Neural progenitor cell (in vitro differentiated cells): ENCODE data around the gene HTR7. TPM values are rescaled to one million over a fixed set of nuclear protein-coding genes. Genes with fewer than 3 reads are reported as not detected.
"Not testable (repeated sequence)": the region's sequence is repeated elsewhere in the genome, so short reads cannot be mapped to it uniquely, and the experiment has no call there.

ENCODE experiments used
- DNase-seq: peaks from one replicate; pipeline ENCODE4 v3.0.0-alpha.2; 2016; ENCODE audit warnings: low spot score
- H2AFZ ChIP-seq: fragments of 200-600 bp; sonication (generic); replicated peaks from 2 replicates; pipeline ENCODE4 v1.6.1; 2016; ENCODE audit warnings: antibody characterized with exemption
- H3F3A ChIP-seq: fragments of 200-600 bp; sonication (generic); 2 replicates; pipeline ENCODE4 v1.6.1; 2016; ENCODE audit warnings: antibody characterized with exemption, low read depth
- H3K27ac ChIP-seq: fragments of 200-600 bp; sonication (generic); 2 replicates; pipeline ENCODE4 v1.5.1; 2016; ENCODE audit warnings: mild to moderate bottlenecking
- H3K27me3 ChIP-seq: fragments of 200-600 bp; sonication (generic); 2 replicates; pipeline ENCODE4 v1.6.1; 2016; ENCODE audit warnings: mild to moderate bottlenecking, moderate library complexity
- H3K36me3 ChIP-seq: fragments of 200-600 bp; sonication (generic); 2 replicates; pipeline ENCODE4 v1.5.1; 2016
- H3K4me1 ChIP-seq: fragments of 200-600 bp; sonication (generic); 2 replicates; pipeline ENCODE4 v1.6.1; 2016; ENCODE audit warnings: mixed run types
- H3K4me2 ChIP-seq: fragments of 200-600 bp; sonication (generic); 2 replicates; pipeline ENCODE4 v1.6.1; 2016
- H3K4me3 ChIP-seq: fragments of 200-600 bp; sonication (generic); 2 replicates; pipeline ENCODE4 v1.5.1; 2016
- H3K79me2 ChIP-seq: fragments of 200-600 bp; sonication (generic); 2 replicates; pipeline ENCODE4 v1.6.1; 2016; ENCODE audit warnings: low read depth
- H3K9ac ChIP-seq: fragments of 200-600 bp; sonication (generic); 2 replicates; pipeline ENCODE4 v1.6.1; 2016
- H3K9me3 ChIP-seq: fragments of 200-600 bp; sonication (generic); 2 replicates; pipeline ENCODE4 v1.5.1; 2016; ENCODE audit warnings: low read depth
- H4K20me1 ChIP-seq: fragments of 200-600 bp; sonication (generic); 2 replicates; pipeline ENCODE4 v1.6.1; 2016; ENCODE audit warnings: low read depth
- H3K27ac Mint-ChIP-seq: 3 replicates; pipeline ENCODE4 v1.8.0; 2021; ENCODE audit warnings: mixed read lengths
- H3K27me3 Mint-ChIP-seq: 2 replicates; pipeline ENCODE4 v1.8.0; 2022; ENCODE audit warnings: low read depth, mild to moderate bottlenecking, inconsistent platforms, moderate library complexity, mixed read lengths; ENCODE audit not compliant: insufficient read depth
- H3K36me3 Mint-ChIP-seq: 3 replicates; pipeline ENCODE4 v1.8.0; 2021; ENCODE audit warnings: mixed read lengths
- H3K4me1 Mint-ChIP-seq: 3 replicates; pipeline ENCODE4 v1.8.0; 2021; ENCODE audit warnings: mixed read lengths
- H3K4me3 Mint-ChIP-seq: 3 replicates; pipeline ENCODE4 v1.8.0; 2021; ENCODE audit warnings: mild to moderate bottlenecking, moderate library complexity, mixed read lengths
- H3K9me3 Mint-ChIP-seq: 3 replicates; pipeline ENCODE4 v1.8.0; 2020; ENCODE audit warnings: mixed read lengths
- EZH2 ChIP-seq: fragments of 200-600 bp; sonication (generic); IDR thresholded peaks from 2 replicates; pipeline ENCODE4 v1.6.1; 2017; ENCODE audit warnings: antibody characterized with exemption, mild to moderate bottlenecking, moderate library complexity
- EZH2phosphoT487 ChIP-seq: fragments of 200-600 bp; sonication (generic); IDR thresholded peaks from 2 replicates; pipeline ENCODE4 v1.6.1; 2017; ENCODE audit warnings: antibody characterized with exemption
- total RNA-seq: library from RNA; depleted of rRNA; stranded (reverse); fragments of >200 nt; gene quantifications from 2 replicates; pipeline ENCODE4 v1.2.3, GENCODE V29; 2015; ENCODE audit warnings: low replicate concordance
- TF ChIP-seq, protein P1 (sequence below): fragments of 200-600 bp; sonication (generic); IDR thresholded peaks from 2 replicates; pipeline ENCODE4 v1.5.1; 2017; ENCODE audit warnings: antibody characterized with exemption, mild to moderate bottlenecking

HTR7 gene
- total RNA-seq, 1 donor from 2014 or later: not detected

DNA sequence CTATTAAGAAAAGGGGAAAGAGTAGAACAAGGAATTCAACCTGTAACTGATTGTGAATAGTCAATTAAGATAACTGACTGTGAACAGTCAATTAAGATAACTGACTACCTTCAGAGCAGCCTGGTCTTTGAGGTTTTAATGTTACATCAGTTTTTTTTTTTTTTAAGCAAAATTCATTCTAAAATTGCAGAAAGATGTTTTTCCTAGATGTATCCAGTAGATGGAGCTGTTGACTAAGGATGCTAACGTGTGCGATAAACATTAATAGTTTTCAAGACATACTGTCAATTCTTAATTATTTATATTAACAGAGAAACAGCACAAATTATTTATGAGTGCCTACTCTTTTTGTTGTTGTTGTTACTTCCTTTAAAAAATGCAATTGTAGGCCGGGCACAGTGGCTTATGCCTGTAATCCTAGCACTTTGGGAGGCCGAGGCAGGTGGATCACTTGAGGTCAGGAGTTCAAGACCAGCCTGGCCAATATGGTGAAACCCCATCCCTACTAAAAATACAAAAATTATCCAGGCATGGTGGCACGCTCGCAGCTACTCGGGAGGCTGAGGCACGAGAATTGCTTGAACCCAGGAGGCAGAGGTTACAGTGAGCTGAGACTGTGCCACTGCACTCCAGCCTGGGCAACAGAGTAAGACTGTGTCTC, 22.4 kb upstream of the HTR7 start:
- TF ChIP-seq, protein P1, sequence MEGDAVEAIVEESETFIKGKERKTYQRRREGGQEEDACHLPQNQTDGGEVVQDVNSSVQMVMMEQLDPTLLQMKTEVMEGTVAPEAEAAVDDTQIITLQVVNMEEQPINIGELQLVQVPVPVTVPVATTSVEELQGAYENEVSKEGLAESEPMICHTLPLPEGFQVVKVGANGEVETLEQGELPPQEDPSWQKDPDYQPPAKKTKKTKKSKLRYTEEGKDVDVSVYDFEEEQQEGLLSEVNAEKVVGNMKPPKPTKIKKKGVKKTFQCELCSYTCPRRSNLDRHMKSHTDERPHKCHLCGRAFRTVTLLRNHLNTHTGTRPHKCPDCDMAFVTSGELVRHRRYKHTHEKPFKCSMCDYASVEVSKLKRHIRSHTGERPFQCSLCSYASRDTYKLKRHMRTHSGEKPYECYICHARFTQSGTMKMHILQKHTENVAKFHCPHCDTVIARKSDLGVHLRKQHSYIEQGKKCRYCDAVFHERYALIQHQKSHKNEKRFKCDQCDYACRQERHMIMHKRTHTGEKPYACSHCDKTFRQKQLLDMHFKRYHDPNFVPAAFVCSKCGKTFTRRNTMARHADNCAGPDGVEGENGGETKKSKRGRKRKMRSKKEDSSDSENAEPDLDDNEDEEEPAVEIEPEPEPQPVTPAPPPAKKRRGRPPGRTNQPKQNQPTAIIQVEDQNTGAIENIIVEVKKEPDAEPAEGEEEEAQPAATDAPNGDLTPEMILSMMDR: peak; percentile 72
- not testable (repeated sequence) for H3K79me2 ChIP-seq, H3K4me1 Mint-ChIP-seq, H3K9me3 ChIP-seq, H3K4me3 Mint-ChIP-seq, H3K4me1 ChIP-seq, H2AFZ ChIP-seq, H3K9ac ChIP-seq, H3K27me3 Mint-ChIP-seq, H3K27ac Mint-ChIP-seq, H3K4me2 ChIP-seq, H3K27me3 ChIP-seq, H3K36me3 Mint-ChIP-seq, H3F3A ChIP-seq, H3K9me3 Mint-ChIP-seq, H3K36me3 ChIP-seq, H3K27ac ChIP-seq, H3K4me3 ChIP-seq
- H4K20me1 ChIP-seq: peaks cover 14% of the 10 kb centered on the region
- peak; percentile 17 for DNase-seq

DNA sequence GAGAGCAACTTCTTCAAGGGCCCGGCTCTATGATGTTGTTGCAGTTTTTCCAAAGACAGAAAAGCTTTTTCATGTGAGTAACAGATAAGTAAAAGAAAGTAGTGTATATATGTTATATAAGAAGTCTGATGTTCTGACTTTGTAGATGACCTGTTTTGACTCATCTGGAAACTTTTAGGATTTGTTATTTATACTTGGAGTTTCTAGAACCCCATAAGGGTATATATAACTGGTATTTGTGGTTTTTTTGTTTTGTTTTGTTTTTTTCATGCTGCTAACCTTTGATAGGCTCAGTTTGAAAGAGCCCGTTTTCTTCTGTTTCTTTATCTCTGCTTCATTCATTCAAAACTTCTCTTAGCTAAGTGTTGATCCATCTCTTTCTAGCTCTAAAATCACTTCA, 21.2 kb upstream of the HTR7 start:
- Mint-ChIP-seq H3K27me3 (peaks cover 1% of the 10 kb centered on the region), H3K9me3 (no peaks in the 10 kb centered on the region), H3K4me3 (no peak overlapping the region), H3K27ac (no peak overlapping the region), H3K4me1 (no peaks in the 10 kb centered on the region), H3K36me3 (peaks cover 6% of the 10 kb centered on the region)
- TF ChIP-seq EZH2 (no peak), EZH2phosphoT487 (no peak)
- TF ChIP-seq, protein P1: no peak
- H3K4me1 ChIP-seq: no peaks in the 10 kb centered on the region
- H3K27ac ChIP-seq: no peak overlapping the region
- no peak overlapping the region for H3K4me3 ChIP-seq
- no peak overlapping the region for H3K4me2 ChIP-seq
- H2AFZ ChIP-seq: no peak overlapping the region
- no peak overlapping the region for H3K9ac ChIP-seq
- peaks cover 20% of the 10 kb centered on the region for H4K20me1 ChIP-seq
- H3F3A ChIP-seq: peaks cover 5% of the 10 kb centered on the region
- no peaks in the 10 kb centered on the region for H3K27me3 ChIP-seq
- no peak for DNase-seq
- H3K79me2 ChIP-seq: peaks cover 8% of the 10 kb centered on the region
- no peaks in the 10 kb centered on the region for H3K9me3 ChIP-seq
- H3K36me3 ChIP-seq: peaks cover 8% of the 10 kb centered on the region

DNA sequence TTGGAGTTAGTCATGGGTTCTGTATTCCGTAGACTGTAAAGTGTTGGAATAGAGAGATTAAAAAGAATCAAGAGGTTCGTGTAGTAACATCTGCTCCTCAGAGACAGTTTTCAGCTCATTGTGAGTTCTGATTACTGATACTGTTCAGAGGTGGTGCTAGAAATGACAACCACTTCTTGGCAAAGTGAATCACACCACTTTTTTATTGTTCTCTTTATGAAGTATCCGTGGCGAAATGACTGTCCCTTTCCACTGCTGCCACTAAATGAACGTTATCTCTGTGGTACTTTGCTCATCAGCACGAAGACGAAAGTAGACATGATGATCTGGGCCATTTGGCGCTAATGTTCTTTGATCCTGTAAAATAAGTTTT, 14.8 kb upstream of the HTR7 start:
- H3K36me3 ChIP-seq: no peaks in the 10 kb centered on the region
- peaks cover 6% of the 10 kb centered on the region for H3K27me3 Mint-ChIP-seq
- H3K4me3 Mint-ChIP-seq: peak overlapping the region; percentile 97
- H3K4me3 ChIP-seq: peak overlapping the region; percentile 95
- peak overlapping the region; percentile 97 for H3K27ac Mint-ChIP-seq
- peak overlapping the region; percentile 83 for H3K4me2 ChIP-seq
- no peak overlapping the region for H2AFZ ChIP-seq
- H3K79me2 ChIP-seq: peaks cover 31% of the 10 kb centered on the region
- no peak overlapping the region for H3K27ac ChIP-seq
- peaks cover 28% of the 10 kb centered on the region for H4K20me1 ChIP-seq
- H3K9me3 Mint-ChIP-seq: peaks cover 20% of the 10 kb centered on the region
- H3F3A ChIP-seq: no peaks in the 10 kb centered on the region
- no peaks in the 10 kb centered on the region for H3K36me3 Mint-ChIP-seq
- no peaks in the 10 kb centered on the region for H3K27me3 ChIP-seq
- TF ChIP-seq EZH2 (no peak), EZH2phosphoT487 (no peak)
- TF ChIP-seq, protein P1: no peak
- H3K9me3 ChIP-seq: peaks cover 10% of the 10 kb centered on the region
- H3K4me1 Mint-ChIP-seq: peaks cover 21% of the 10 kb centered on the region
- H3K9ac ChIP-seq: peak overlapping the region; percentile 78
- H3K4me1 ChIP-seq: peaks cover 7% of the 10 kb centered on the region
- no peak for DNase-seq
